LNCAP (cell line): ENCODE measurements around the gene KCNMA1.

ENCODE experiments used
- CTCF ChIP-seq: fragments of 450-650 bp; IDR thresholded peaks from 2 replicates; pipeline ENCODE4 v1.5.1; 2017; ENCODE audit warnings: mild to moderate bottlenecking

KCNMA1 gene

GRCh38 chr10:77285529-77286182, 352.0 kb downstream of the KCNMA1 start:
- no peak for TF ChIP-seq CTCF

- TF ChIP-seq CTCF: no peak
These were observed 352.8 kb downstream of the KCNMA1 start for GRCh38 chr10:77284797-77285196.

- TF ChIP-seq CTCF: no peak
These were observed 354.3 kb downstream of the KCNMA1 start for GRCh38 chr10:77283326-77283725.

- no peak for TF ChIP-seq CTCF
These were observed 355.4 kb downstream of the KCNMA1 start for GRCh38 chr10:77282163-77282562.

GRCh38 chr10:77281719-77282118, 355.9 kb downstream of the KCNMA1 start:
- TF ChIP-seq CTCF: no peak

GRCh38 chr10:77279207-77279606, 358.4 kb downstream of the KCNMA1 start:
- no peak for TF ChIP-seq CTCF

GRCh38 chr10:77274046-77274795, 363.4 kb downstream of the KCNMA1 start:
- no peak for TF ChIP-seq CTCF
